EL (cell line): ENCODE measurements around the gene PHOX2A.
"Not testable (repeated sequence)": the region's sequence is repeated elsewhere in the genome, so short reads cannot be mapped to it uniquely, and the experiment has no call there.

ENCODE experiments used
- DNase-seq: peaks from one replicate; pipeline ENCODE4 v3.0.0-alpha.2; 2016

Gene PHOX2A

GRCh38 chr11:72221386-72222075, 22.4 kb downstream of the PHOX2A start:
- no peak for DNase-seq

- DNase-seq = no peak
Observed at GRCh38 chr11:72220696-72221363, 23.1 kb downstream of the PHOX2A start.

DNA sequence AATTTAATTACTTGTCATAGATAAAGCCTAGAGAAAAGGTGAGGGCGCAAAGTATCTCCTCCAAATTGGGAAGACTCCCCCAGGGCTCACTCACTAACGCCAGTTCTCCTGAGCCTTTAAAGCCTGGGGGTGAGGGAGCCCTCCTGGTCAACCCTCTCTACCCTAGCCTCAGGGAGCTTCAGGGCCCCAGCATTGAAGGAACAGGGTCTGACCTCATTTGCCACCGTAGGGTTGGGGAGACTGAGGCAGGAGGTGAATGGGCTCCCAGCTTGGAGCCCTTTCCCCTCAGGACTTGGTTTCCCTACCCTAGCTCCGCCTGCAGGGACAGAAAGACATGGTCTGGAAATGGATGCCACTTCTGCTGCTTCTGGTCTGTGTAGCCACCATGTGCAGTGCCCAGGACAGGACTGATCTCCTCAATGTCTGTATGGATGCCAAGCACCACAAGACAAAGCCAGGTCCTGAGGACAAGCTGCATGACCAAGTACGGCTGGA, 25.7 kb downstream of the PHOX2A start:
- no peak for DNase-seq

DNA sequence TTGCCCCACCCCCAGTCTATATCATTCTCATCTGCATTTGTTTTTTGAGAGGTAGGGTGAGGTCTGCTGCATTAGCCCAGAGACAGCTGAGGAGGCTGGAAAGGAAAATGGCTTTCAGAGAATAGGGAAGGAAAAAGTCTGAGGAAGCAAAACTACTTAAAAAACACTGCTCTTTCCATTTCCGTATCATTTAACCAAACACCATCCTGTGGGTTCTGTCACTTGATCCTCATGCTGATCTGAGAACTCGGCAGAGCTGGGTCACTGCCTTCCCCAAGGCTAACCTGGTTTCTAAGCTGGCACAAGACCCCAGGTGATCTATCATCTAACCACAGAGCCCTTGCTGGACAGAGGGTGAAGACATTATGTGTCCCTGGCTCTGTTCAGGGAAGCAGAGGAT, 26.1 kb downstream of the PHOX2A start:
- DNase-seq = no peak

- DNase-seq = no peak
Observed at GRCh38 chr11:72216638-72217037, 27.3 kb downstream of the PHOX2A start, which contains the start of gene FOLR2. Gene FOLR2, plus strand, starts transcription at chr11:72216794. Its CDS starts 1,791 bp downstream, at chr11:72218585.

DNA sequence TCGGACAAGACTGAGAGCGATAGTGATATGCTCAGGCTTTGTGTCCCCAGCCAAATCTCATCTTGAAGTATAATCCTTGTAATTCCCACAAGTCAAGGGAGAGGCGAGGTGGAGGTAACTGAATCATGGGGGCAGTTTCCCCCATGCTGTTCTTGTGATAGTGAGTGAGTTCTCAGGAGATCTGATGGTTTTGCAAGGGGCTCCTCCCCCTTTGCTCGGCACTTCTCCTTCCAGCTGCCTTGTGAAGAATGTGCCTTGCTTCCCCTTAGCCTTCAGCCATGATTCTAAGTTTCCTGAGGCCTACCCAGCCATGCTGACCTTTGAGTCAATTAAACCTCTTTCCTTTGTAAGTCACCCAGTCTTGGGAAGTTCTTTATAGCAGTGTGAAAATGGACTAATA, 34.9 kb downstream of the PHOX2A start:
- no peak for DNase-seq

- no peak for DNase-seq
Observed at GRCh38 chr11:72208281-72208680, 35.7 kb downstream of the PHOX2A start.

DNA sequence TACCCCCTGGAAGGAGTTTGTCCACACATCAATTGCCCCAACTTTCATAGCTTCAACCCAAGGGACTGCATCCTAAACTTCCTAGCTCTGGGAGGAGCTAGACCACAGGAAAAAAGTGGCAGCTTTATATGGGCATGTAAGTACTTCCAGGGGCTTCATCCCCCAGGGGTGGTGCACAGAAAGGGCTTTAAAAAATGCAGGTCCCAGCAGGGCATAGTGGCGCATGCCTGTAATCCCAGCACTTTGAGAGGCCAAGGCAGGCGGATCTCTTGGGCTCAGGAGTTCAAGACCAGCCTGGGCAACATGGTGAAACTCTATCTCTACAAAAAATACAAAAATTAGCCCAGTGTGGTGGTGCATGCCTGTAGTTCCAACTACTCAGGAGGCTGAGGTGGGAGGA, 37.2 kb downstream of the PHOX2A start:
- DNase-seq = not testable (repeated sequence)

DNA sequence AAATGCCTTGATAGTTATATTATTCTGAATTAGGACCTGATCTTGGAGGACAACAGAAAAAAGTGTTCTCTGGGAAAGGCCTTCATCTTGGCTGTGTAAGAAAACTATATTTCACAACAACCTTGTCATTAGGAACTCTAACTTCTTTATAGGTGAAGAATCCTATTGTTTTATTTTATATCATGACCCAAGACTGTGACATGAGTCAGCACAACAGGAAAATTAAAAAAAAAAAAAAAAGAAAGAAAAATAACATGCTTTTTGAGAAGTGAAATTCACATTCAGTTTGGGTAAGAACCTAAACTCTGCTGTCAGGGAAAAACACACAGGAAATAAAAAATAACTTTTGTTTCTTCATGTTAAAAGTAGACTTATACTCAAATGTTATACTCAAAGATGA, 39.1 kb downstream of the PHOX2A start:
- DNase-seq = no peak

GRCh38 chr11:72203163-72203562, 40.8 kb downstream of the PHOX2A start:
- no peak for DNase-seq

- DNase-seq = no peak
Observed at GRCh38 chr11:72202571-72202970, 41.4 kb downstream of the PHOX2A start.

- DNase-seq = not testable (repeated sequence)
Observed at GRCh38 chr11:72201445-72201844, 42.5 kb downstream of the PHOX2A start.

DNA sequence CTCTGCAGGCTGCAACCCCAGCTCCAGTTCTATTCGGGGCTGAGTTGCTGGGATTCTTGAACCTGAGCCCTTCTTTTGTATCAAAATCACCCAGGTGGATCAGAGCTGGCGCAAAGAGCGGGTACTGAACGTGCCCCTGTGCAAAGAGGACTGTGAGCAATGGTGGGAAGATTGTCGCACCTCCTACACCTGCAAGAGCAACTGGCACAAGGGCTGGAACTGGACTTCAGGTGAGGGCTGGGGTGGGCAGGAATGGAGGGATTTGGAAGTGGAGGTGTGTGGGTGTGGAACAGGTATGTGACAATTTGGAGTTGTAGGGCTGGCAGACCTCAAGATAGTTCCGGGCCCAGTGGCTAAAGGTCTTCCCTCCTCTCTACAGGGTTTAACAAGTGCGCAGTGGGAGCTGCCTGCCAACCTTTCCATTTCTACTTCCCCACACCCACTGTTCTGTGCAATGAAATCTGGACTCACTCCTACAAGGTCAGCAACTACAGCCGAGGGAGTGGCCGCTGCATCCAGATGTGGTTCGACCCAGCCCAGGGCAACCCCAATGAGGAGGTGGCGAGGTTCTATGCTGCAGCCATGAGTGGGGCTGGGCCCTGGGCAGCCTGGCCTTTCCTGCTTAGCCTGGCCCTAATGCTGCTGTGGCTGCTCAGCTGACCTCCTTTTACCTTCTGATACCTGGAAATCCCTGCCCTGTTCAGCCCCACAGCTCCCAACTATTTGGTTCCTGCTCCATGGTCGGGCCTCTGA, 48.3 kb downstream of the PHOX2A start:
- no peak for DNase-seq

DNA sequence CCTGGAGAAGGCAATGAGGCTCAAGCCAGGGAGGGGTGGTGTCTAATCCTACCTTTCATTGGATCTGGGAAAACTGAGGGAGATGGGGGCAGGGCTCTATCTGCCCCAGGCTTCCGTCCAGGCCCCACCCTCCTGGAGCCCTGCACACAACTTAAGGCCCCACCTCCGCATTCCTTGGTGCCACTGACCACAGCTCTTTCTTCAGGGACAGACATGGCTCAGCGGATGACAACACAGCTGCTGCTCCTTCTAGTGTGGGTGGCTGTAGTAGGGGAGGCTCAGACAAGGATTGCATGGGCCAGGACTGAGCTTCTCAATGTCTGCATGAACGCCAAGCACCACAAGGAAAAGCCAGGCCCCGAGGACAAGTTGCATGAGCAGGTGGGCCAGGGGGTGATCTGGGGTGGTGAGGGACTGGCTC, 52.0 kb downstream of the PHOX2A start, which contains the start of gene FOLR1:
Gene FOLR1, plus strand, starts transcription at position 180 of the 421 bp plus-strand sequence. Its CDS starts 34 bp downstream, at position 214.
- peak; percentile 46 for DNase-seq

DNA sequence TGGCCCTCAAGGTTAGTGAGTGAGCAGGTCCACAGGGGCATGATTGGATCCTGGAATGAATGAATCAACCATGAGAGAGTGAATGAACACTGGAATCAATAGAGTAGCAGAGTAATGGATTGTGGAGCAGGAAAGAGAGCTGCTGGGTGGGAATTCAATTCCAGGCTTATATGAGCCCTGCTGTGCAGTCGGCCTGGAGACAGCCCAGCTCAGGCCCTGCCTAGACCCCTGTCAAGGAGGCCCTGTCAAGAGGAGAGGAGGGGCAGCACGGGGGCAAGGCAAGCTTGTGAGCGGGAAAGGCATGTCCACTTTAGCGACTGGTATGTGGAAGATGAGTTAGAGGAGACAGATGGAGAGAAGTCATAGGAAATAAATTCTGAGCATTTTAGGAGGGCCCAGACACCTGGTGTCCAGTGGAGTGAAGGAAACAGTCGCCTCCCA, 53.3 kb downstream of the PHOX2A start:
- no peak for DNase-seq

DNA sequence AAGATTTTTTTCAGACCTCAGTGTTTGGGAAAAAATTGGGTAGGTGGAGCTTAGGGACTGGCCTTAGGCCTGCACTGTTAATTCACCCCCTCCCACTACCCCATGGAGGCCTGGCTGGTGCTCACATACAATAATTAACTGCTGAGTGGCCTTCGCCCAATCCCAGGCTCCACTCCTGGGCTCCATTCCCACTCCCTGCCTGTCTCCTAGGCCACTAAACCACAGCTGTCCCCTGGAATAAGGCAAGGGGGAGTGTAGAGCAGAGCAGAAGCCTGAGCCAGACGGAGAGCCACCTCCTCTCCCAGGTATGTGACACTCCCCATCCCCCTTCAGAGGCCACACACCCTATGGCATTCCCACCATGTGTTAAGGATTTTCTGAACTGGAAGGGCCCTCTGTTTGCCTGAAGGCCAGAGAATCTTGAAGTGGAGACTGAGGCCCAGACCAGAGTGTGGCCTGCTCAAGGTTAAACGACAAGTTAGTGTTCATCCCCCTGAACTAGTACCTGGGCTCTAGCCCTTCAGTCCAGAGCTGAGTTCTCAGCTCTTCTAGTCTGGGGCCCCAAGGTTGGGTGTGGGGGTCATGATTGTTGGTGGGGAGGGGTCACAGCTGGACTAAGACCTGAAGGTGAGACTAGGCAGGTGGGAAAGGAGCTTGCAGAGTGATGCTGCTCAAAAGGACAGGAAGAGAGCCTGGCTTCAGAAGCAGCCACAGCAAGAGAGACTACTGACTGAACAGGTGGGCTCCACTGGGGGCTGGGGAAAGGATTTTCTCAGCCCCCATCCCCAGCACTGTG, 54.3 kb downstream of the PHOX2A start:
- no peak for DNase-seq
